Cardiac muscle cell (in vitro differentiated cells and primary cell): ENCODE measurements around the gene TBC1D8. TPM values are rescaled to one million over a fixed set of nuclear protein-coding genes. Genes with fewer than 3 reads are reported as not detected.

Experiments
- DNase-seq, 2 donors: peaks; one replicate each; pipeline versions ENCODE4 v3.0.0 to v3.0.0-alpha.2; 2010 to 2017; ENCODE audit warnings: low read depth in 1 of 2, low spot score in 1 of 2
- H3K27ac ChIP-seq: fragments of 200-600 bp; sonication (generic); 2 replicates; pipeline ENCODE4 v1.5.1; 2016
- H3K27me3 ChIP-seq: fragments of 200-600 bp; sonication (generic); 2 replicates; pipeline ENCODE4 v1.6.0; 2016; ENCODE audit warnings: control low read depth
- H3K36me3 ChIP-seq: fragments of 200-600 bp; sonication (generic); 2 replicates; pipeline ENCODE4 v1.5.1; 2016; ENCODE audit warnings: control low read depth
- H3K4me1 ChIP-seq: fragments of 200-600 bp; sonication (generic); 2 replicates; pipeline ENCODE4 v1.8.1; 2017; ENCODE audit warnings: low read depth, mild to moderate bottlenecking, mixed run types
- H3K4me3 ChIP-seq: fragments of 200-600 bp; sonication (generic); 2 replicates; pipeline ENCODE4 v1.5.1; 2016; ENCODE audit warnings: mild to moderate bottlenecking
- H3K9me3 ChIP-seq: fragments of 200-600 bp; sonication (generic); 2 replicates; pipeline ENCODE4 v1.5.1; 2017; ENCODE audit warnings: low read depth, mild to moderate bottlenecking, control low read depth
- CTCF ChIP-seq: IDR thresholded peaks from 2 replicates; pipeline ENCODE4 v1.5.1; 2012; ENCODE audit warnings: low read depth, mild to moderate bottlenecking, low read length
- polyA plus RNA-seq: library from polyadenylated mRNA; unstranded; fragments of >200 nt; fragmentation: Nextera tagmentation; extraction: Ambion mirVana; gene quantifications from 2 replicates; pipeline ENCODE4 v1.2.1, GENCODE V29; 2016
- total RNA-seq: library from RNA; depleted of rRNA; stranded (reverse); fragments of >200 nt; gene quantifications from 2 replicates; pipeline ENCODE4 v1.2.3, GENCODE V29; 2016

The TBC1D8 gene
- total and polyA plus RNA-seq, 2 experiments from 2014 or later, result 15.2 to 23.2 TPM

GRCh38 chr2:101125808-101126207 lies 25.4 kb downstream of the TBC1D8 start:
- no peak for TF ChIP-seq CTCF
- no peak overlapping the region for H3K27ac ChIP-seq
- H3K4me1 ChIP-seq, result peaks cover 5% of the 10 kb centered on the region

DNA sequence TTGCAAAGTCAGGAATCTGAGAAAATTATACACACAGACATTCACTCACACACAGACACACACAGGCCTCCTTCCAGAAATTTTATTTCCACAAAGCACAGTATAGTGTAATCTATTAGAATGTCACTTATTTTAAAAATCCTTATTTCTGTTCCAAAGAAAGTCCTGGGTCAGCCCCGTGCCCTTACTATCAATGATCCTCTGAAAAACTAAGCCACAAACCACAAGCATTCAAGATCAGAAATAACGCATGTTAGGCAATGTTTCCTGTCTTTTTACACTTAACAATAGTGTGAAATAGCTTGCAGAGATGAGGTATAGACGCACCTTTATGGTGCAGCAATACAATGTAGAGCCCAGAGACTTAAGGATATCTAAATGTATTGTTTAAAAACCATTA lies 25.8 kb downstream of the TBC1D8 start:
- Histone ChIP-seq H3K9me3 (no peaks in the 10 kb centered on the region), H3K27ac (no peak overlapping the region), H3K27me3 (no peaks in the 10 kb centered on the region), H3K36me3 (no peaks in the 10 kb centered on the region), H3K4me1 (peaks cover 5% of the 10 kb centered on the region), H3K4me3 (no peak overlapping the region)
- no peak for TF ChIP-seq CTCF
- DNase-seq, result peak in 1 of 2 donors; percentile 74

More at GRCh38 chr2:101125808-101126207, 25.4 kb downstream of the TBC1D8 start:
- DNase-seq, result no peak
- Histone ChIP-seq H3K4me3 (no peak overlapping the region), H3K36me3 (no peaks in the 10 kb centered on the region), H3K9me3 (no peaks in the 10 kb centered on the region), H3K27me3 (no peaks in the 10 kb centered on the region)

- peak in 1 of 2 donors; percentile 78 for DNase-seq
- Histone ChIP-seq H3K4me1 (peaks cover 5% of the 10 kb centered on the region), H3K27ac (no peak overlapping the region), H3K27me3 (no peaks in the 10 kb centered on the region), H3K4me3 (no peak overlapping the region), H3K9me3 (no peaks in the 10 kb centered on the region), H3K36me3 (no peaks in the 10 kb centered on the region)
- TF ChIP-seq CTCF, result no peak
These were observed 26.4 kb downstream of the TBC1D8 start for GRCh38 chr2:101124643-101125366.

DNA sequence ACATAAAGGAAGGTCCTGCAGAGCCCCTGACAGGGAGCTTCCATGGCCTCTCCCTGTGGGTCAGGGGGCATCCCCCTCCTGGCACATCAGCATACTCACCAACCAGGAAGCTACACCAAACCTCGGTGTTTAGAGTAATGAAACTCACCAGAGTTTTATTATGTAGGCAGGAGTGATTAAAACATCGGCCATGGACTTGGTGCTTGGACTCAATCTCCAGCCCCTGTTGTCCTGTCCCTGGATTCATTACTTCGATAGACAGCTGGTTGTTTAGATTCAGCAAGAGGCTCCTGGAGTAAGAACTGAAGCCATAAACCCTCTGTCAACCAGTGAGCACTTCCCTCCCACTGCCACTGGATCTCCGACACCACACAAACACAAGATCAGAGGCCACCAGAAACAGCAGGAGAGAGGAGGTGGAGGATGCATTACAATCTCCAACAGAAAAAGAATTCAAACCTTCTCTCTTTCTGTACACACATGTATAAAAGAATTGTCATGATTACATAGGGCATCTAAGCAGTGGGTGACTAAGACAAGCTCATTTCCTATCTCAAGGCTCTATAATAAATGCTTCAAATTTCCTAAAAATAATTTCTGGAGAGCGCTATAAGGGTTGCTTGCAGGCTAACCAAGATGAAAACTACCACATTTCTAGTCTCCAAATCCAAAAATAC lies 27.2 kb downstream of the TBC1D8 start:
- no peak for TF ChIP-seq CTCF
- H3K27me3 ChIP-seq, result no peaks in the 10 kb centered on the region
- no peaks in the 10 kb centered on the region for H3K9me3 ChIP-seq
- H3K4me3 ChIP-seq, result no peak overlapping the region
- no peak for DNase-seq
- no peak overlapping the region for H3K27ac ChIP-seq
- no peaks in the 10 kb centered on the region for H3K36me3 ChIP-seq
- H3K4me1 ChIP-seq, result peaks cover 5% of the 10 kb centered on the region

- DNase-seq, result no peak
- Histone ChIP-seq H3K36me3 (no peaks in the 10 kb centered on the region), H3K4me1 (peaks cover 5% of the 10 kb centered on the region), H3K4me3 (no peak overlapping the region), H3K9me3 (no peaks in the 10 kb centered on the region), H3K27ac (no peak overlapping the region), H3K27me3 (no peaks in the 10 kb centered on the region)
- TF ChIP-seq CTCF, result no peak
These were observed 30.0 kb downstream of the TBC1D8 start for GRCh38 chr2:101121174-101121573.
